Ovary (tissue), 3 donors: ENCODE measurements around the gene TOMM22.

ENCODE experiments used
- EP300 ChIP-seq: sonication (generic); formaldehyde crosslinking; IDR thresholded peaks from one replicate; pipeline ENCODE4 v1.6.1; 2017; ENCODE audit warnings: antibody characterized with exemption
- POLR2A ChIP-seq: fragments of 450-650 bp; IDR thresholded peaks from one replicate; pipeline ENCODE4 v1.6.1; 2017; ENCODE audit warnings: antibody characterized with exemption, mild to moderate bottlenecking, moderate library complexity
- TF ChIP-seq, protein P1 (sequence below), 3 donors: fragments of 450-650 bp in 2 of 3; fragments of 200-600 bp in 1 of 3; IDR thresholded peaks; one replicate each; pipeline versions ENCODE4 v1.5.1 to v1.8.0; 2016 to 2022; ENCODE audit warnings: antibody characterized with exemption in 3 of 3, mild to moderate bottlenecking in 1 of 3
- donor health status: DM: no; HTN: no; CAD: no.

GRCh38 chr22:38724926-38725571 lies 43.3 kb downstream of the TOMM22 start:
- TF ChIP-seq POLR2A (no peak), EP300 (no peak)
- TF ChIP-seq, protein P1, sequence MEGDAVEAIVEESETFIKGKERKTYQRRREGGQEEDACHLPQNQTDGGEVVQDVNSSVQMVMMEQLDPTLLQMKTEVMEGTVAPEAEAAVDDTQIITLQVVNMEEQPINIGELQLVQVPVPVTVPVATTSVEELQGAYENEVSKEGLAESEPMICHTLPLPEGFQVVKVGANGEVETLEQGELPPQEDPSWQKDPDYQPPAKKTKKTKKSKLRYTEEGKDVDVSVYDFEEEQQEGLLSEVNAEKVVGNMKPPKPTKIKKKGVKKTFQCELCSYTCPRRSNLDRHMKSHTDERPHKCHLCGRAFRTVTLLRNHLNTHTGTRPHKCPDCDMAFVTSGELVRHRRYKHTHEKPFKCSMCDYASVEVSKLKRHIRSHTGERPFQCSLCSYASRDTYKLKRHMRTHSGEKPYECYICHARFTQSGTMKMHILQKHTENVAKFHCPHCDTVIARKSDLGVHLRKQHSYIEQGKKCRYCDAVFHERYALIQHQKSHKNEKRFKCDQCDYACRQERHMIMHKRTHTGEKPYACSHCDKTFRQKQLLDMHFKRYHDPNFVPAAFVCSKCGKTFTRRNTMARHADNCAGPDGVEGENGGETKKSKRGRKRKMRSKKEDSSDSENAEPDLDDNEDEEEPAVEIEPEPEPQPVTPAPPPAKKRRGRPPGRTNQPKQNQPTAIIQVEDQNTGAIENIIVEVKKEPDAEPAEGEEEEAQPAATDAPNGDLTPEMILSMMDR (IDR thresholded peaks at IDR 0.05), result no peak
